ENCODE measurements around the gene CUL9.

CUL9 gene

GRCh38 chr6:43231053-43231452, 49.1 kb downstream of the CUL9 start:
- DNase-seq, result no peak

GRCh38 chr6:43231735-43232450, 49.9 kb downstream of the CUL9 start:
- no peak for DNase-seq

- no peak for DNase-seq
Observed at GRCh38 chr6:43235841-43236240, 53.8 kb downstream of the CUL9 start.

GRCh38 chr6:43239054-43239453, 57.1 kb downstream of the CUL9 start:
- no peak for DNase-seq

GRCh38 chr6:43240950-43241349, 59.0 kb downstream of the CUL9 start:
- no peak for DNase-seq

- DNase-seq, result no peak
Observed at GRCh38 chr6:43241446-43241845, 59.5 kb downstream of the CUL9 start.

- DNase-seq, result no peak
Observed at GRCh38 chr6:43242908-43243663, 61.1 kb downstream of the CUL9 start, which contains the start of gene TTBK1. TTBK1 (plus strand) TSS chr6:43243481; CDS start chr6:43246661, 3,180 bp downstream.

- DNase-seq, result no peak
Observed at GRCh38 chr6:43243664-43244321, 61.8 kb downstream of the CUL9 start.

GRCh38 chr6:43246301-43247113, 64.5 kb downstream of the CUL9 start:
- no peak for DNase-seq

GRCh38 chr6:43247114-43247999, 65.4 kb downstream of the CUL9 start:
- no peak for DNase-seq

- no peak for DNase-seq
Observed at GRCh38 chr6:43248101-43248500, 66.1 kb downstream of the CUL9 start.

GRCh38 chr6:43248791-43249190, 66.8 kb downstream of the CUL9 start:
- DNase-seq, result no peak

GRCh38 chr6:43250992-43251373, 69.0 kb downstream of the CUL9 start:
- DNase-seq, result no peak

- no peak for DNase-seq
Observed at GRCh38 chr6:43253401-43253800, 71.4 kb downstream of the CUL9 start.

GRCh38 chr6:43254138-43254817, 72.3 kb downstream of the CUL9 start:
- DNase-seq, result no peak

- no peak for DNase-seq
Observed at GRCh38 chr6:43254846-43255245, 72.8 kb downstream of the CUL9 start.

GRCh38 chr6:43255408-43256054, 73.5 kb downstream of the CUL9 start:
- no peak for DNase-seq

- DNase-seq, result no peak
Observed at GRCh38 chr6:43256670-43257366, 74.8 kb downstream of the CUL9 start.

GRCh38 chr6:43257367-43258145, 75.6 kb downstream of the CUL9 start:
- DNase-seq, result no peak
